Measurements from ENCODE around the gene FBXO38.

The FBXO38 gene, protein sequence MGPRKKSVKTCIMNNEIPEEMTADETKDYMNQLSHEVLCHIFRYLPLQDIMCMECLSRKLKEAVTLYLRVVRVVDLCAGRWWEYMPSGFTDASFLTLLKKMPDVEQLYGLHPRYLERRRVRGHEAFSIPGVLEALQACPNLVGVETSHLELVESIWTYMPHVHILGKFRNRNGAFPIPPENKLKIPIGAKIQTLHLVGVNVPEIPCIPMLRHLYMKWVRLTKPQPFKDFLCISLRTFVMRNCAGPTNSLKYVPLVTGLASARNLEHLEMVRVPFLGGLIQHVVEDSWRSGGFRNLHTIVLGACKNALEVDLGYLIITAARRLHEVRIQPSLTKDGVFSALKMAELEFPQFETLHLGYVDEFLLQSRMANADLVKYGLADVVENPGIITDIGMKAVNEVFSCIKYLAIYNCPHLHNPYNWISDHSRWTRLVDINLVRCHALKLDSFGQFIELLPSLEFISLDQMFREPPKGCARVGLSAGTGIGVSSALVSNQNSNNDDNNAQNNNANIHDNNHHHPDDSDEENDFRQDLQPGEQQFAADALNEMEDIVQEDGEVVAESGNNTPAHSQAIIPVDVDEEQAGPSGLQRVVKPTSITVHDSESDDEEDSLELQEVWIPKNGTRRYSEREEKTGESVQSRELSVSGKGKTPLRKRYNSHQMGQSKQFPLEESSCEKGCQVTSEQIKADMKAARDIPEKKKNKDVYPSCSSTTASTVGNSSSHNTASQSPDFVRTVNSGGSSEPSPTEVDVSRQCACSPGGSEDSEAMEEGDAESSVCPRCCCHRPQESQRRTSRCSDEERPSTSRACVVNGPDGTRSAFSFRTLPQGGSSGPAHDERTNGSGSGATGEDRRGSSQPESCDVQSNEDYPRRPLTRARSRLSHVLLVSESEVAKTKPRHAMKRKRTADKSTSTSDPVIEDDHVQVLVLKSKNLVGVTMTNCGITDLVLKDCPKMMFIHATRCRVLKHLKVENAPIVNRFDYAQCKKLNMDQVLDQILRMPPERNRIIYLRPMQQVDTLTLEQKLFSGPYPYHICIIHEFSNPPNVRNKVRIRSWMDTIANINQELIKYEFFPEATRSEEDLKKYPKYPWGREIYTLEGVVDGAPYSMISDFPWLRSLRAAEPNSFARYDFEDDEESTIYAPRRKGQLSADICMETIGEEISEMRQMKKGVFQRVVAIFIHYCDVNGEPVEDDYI

DNA sequence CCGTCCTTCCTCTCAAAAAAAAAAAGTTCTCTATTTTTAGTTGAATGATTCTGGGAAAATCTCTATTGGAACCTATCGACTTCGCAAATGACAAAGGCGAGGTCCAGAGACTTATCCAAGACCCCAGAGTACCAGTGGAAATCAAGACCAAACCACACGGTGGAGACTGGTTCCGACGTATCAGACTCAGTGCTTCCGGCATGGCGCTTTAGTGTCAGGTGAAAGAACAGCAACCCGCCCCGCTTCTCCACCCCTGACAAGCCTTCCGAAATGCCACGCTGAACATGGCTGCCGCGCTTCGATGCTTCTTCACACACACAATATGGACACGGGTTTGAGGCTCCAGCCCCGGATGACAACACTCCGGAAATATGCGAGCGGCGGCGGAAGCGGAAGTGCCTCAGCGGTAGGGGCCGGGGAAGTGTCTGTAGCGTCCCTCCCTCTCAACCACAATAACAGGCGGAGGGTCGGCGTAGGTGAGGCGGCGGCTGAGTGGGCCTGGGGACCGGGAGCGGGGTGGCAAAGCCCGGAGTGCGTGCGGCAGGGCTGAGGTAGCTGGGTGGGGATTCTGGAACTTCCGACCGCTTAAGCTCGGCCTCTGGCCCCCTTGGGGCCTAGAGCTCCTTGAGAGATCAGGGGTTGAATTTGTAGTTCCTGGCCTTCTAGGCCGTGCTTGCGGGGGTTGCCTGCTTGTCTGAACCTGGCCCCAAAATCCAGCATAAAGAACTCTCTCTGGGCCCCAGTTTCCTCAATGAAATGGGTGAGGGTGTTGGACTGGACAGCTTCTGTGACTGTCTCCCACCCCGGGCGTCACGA is at the start of gene FBXO38:
Gene FBXO38 (plus strand): TSS at position 395 of the 816 bp plus-strand sequence. CDS start 10,819 bp downstream, outside the sequence.
- DNase-seq = peak; percentile 95

DNA sequence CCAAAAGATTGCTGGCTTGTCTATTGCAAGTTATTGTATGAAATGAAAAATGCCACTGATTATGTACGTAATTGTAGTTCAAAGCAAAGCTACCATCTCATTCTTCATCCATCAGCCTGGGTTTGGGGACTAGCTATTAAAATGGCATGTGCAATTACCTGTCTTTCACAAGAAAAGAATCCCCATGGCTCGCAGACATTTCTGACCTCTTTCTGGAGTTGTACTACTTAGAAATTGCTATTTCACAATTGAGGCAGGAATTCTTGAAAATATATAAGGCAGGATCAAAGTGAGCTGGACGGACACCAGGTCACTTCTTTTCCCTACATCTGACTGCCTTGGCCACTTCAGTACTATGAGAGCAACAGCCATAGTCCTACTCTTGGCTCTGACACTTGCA is 48.5 kb upstream of the FBXO38 start, which contains the start of gene SPINK9:
Gene SPINK9 (plus strand): TSS at position 301 of the 400 bp plus-strand sequence. CDS start 55 bp downstream, at position 356.
- DNase-seq = no peak

DNA sequence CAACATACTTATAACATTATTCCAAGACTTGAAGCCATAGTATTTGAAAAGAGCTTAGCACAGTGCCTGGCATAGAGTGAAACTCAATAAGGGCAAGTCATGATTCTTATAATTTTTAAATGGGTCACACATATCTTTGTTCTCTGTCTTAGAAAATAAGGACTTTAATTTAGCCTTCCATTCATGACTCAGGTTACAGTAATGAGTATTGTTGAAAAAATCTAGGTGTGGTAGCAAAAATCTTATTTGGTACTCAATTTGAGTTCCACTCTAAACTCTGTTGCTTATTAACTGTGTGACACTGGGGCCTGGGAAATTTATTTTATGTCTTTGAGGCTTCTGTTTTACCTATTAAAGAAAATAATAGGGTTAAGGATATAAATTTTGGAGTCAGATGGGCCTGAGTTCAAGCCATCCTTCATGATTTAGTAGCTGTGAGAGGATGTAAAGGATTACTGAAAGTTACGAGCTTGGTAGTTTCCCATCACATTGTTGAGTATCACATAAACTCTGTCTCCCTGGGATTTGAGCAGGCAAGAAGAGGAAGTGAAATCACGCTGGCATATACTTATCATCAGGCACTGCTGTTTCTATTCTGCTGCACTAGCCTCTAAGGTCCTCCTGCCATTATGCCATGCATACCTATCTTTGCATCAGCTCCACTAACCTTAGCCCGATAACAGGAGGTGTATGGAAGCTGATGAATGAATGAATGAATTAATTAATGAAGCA is 46.9 kb upstream of the FBXO38 start:
- DNase-seq = no peak

DNA sequence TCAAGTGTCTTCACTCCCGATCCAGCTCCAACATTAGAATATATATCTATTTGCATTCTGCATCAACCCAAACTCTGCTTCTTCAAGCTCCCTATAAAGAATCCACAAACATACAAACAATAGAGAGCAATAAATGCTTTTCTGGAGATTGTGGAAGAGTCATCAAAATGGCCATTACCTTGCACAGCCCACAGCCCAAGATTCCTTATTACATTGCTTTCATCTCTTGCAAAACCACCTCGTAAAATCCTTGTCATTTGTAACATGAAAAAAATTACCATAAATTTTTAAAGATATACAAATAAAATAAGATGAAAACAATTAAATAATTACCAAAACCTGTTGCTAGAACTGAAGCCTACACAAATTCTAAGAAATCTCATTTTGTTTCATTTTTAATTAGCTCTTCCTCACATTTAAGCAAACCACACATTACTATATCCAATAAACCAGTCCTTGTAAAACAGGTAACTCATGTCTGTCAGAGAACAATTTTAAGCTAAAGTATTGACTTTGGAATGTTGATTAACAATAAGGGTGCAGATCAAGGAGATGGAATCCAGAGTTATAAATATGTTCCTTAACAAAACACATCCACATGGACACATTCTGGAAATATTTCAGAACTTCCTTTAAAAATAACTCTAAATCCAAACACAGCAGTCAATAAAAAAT is 41.2 kb upstream of the FBXO38 start:
- no peak for DNase-seq

DNA sequence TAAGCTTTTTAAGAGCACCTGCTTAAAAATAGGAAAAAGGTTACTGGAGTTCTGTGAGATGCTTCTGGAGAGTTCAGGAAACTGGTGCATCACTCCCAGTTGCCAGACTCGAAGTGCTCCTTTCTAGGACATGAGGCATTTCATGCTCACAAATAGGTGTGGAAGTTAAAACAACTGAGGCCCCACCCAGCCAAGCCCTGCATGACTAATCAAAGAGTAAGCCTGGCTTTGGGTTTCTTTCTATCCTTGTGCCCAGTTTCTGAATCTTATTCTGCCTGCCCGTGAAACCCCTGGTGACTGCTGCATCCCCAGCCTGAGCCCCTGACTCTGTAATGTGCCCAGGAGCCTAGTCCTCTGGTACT is 40.7 kb upstream of the FBXO38 start:
- DNase-seq = no peak

DNA sequence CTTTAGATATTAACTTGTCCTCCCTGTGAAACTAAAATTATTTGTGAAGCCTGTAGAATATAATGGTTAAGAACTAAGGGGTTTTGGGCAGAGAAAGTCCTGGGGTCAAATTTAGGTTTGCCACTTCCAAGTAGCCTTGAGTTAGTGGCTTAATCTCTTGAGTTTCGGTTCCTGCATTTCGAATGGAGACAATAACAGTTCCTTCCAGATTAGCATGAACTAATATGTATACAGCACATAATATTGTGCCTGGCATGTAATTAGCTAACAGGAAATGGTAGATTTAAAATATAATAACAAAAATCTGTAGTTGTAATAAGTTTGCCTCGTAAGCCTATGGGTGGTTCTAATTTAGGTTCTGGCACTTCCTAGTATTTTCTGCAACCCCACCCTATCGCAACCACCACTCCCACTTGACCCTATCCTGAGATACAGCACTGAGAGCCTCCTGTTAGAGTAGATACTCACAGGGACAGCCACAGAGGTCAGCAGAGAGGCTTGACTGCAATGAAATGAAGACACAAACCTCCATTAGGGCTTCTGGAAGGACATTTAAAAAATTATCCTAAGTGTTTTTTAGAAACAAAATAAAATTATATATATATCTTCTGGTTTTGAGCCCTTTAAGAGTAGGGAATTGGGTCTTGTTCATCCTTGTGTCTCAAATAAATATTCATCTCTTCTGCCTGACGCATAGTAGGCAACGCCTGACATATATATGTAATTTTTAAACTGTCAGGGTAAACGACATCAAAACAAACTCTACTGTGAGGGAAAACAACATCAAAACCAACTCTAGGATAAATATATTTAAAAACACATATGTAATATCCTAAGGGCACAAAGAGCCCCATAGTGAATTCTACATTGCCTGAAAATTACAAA is 39.9 kb upstream of the FBXO38 start:
- DNase-seq = no peak

DNA sequence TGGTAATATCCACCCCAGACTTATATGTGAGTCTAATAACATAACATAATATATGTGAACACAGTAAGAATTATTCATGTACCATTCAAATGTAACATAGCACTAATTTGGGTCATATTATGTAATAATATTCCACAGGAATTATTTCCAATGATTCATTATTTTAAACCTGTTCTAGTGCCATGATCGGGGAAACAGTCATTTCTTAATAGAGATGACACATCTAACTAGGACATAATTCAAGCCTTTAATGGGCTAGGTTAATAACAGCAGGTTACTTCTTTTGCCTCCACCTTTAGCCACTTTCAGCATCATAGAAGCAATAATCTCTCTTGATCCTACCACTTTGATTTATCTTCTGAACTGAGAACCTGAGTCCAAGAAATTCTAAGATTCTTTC is 36.1 kb upstream of the FBXO38 start:
- DNase-seq = no peak

DNA sequence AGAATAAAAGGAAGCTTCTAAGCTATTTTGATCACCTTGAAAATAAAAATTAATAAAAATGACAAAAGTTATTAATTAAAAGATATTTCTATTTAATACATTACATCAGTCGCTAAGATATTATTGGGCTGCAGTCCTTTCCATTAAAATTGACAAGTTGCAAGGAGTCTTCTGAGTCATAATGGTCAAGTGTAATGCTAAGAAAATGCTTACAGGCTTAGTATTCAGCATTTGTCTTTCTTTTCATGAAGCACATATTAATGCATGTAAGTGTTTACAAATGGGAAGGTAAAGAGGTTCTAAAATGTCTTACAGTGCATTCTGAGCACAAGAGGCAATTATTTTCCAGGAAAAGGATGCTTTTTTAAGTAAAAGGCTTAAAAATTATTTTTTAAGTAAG is 31.1 kb upstream of the FBXO38 start:
- DNase-seq = no peak

DNA sequence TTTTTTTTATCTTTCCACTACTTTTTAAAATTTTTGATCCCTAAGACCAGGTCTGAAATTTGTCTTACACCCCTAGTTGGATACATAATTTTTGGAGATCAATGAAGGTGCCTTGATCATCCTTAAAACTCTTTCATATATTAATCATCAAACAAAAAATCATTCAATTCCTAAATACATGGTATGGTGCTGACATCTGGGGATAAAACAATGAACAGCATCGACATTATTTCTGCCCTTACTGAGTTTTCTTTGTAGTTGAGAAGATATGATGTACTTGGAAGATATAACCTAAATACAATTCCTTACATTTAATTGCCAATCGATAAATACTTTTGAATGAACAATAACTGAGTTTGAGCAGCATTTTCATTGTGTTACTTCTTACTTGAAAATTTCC is 30.1 kb upstream of the FBXO38 start:
- DNase-seq = no peak

DNA sequence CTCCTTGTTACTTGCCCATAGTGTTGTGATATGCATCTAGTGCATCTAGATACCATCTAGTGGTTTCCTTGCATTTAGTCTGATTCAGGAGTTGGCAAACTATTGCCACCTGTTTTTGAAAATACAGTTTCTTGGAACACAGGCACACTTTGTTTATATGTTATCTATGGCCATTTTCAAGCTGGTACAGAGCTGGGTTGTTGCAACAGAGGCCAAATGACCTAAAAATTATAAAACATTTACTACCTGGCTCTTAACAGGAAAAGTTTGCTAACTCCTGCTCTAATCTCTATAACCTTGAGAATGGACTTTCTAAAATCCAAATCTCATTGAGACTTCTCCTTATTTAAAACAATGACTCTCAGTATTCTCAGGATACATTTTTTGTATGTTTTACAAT is 19.4 kb upstream of the FBXO38 start:
- DNase-seq = no peak

DNA sequence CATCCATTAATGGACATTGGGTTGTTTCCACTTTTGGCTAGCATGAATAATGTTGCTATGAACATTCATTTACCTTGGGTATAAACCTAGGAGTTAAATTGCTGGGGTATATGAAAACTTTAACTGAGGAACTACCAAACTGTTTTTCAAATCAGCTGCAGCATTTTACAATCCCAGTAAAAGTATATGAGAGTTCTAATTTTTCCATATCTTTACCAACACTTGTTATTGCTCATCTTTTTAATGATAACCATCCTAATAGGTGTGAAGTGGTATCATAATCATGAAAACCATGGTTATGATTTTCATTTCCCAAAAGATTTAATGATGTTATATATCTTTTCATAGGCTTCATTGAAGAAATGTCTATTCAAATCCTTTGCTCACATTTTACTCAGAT is 15.5 kb upstream of the FBXO38 start:
- no peak for DNase-seq

DNA sequence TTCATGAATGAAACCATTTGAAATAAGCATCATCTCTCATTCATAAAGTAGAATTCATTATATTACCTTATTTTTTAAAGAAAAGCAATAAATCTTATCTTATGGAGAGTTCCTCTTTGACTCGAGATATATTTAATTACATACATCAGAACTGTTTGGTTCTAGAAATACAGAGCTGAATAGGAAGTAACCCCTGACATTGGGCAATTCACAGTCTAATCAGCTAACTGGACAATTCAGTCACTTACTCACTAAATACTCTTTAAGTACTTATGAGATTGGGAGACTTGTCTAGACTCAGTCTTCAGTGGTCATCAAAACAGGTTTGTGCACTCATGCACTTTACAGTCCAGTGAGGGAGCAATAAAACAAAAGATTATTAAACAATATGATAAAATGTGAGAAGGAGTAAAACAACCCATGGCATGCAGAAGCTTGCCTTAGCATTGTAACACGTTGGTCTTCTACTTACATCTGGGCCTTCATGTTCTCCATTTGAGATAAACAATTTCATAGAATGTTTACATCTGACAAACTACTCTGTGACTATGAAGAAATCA is 11.5 kb upstream of the FBXO38 start:
- DNase-seq = no peak

DNA sequence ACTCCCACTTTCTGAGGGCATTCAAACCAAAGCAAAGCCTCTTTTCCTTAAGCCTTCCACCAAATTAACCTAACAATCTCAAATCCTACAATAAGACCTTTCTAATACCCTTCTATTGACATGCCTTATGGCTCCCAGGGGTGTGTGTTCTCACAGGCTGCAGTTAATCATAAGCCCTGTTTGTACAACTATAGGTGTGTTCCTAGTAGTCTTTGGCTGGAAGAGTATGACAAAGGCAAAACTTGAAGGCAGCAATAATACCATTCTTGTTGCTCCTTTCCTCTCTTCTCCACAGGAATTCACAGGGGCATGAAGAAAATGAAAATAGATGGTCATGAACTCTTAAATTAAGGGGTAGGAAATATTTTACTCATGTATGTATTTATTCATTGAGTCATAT is 10.9 kb upstream of the FBXO38 start:
- DNase-seq = peak; percentile 13

DNA sequence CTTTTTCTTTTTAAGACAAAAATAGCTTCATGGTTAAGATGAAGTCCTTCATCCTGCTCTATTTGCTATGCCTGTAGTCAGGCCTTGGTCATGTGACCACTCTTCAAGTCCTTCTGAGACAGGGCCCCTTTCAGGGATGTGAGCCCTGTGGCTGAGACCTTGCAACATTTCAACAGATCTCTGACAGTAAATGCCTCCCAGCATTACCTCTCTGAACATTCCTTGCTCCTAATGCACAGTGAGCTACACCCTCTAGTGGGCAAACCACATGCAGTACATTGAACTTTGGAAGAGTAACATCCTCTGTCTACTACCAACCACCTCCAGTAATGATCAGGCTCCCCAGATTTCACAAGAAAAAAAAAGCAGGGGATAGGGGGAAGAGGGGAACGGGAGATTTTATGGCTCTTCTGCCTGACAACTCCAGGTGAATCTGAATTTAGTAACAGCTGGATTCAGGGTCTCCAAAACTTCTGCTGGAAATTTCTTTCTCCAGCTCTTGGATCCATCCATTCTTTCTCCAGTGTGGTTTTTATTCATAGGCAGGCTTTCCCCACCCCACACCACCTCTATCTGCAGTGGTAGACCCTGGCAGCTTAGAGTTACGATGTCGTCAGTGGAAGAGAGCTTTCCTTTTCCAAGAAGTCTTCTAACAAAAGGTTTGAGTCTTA is 8.9 kb upstream of the FBXO38 start:
- peak; percentile 64 for DNase-seq

DNA sequence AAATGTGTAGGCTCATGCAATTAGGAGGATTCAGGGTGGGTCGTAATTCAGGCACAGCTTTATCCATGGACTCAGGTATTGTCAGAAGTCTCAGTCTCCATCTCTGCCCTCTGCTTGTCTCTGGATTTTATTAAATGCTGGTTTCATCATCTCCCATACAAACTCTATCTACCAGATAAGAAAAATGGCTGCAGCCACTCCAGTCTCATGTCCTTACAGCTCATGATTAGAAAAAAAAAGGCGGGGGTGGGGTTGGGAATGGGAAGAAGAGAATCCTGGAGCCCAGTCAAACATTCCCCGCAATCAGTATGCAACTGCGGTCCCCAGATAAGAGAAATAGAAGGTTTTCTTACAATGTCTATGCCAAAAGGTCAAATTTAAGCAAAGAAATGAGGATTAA is 7.6 kb upstream of the FBXO38 start:
- no peak for DNase-seq

DNA sequence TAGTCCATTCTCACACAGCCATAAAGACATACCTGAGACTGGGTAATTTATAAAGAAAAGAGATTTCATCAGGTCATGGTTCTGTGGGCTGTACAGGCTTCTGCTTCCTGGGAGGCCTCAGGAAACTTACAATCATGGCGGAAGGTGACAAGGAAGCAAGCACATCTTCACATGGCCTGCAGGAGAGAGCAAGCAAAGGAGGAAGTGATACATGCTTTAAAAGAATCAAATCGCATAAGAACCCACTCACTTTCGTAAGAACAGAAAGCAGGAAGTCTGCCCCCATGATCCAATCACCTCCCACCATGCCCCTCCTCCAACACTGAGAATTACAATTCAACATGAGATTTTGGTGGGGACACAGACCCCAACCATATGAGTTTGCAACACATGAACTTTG is 5.1 kb upstream of the FBXO38 start:
- no peak for DNase-seq

DNA sequence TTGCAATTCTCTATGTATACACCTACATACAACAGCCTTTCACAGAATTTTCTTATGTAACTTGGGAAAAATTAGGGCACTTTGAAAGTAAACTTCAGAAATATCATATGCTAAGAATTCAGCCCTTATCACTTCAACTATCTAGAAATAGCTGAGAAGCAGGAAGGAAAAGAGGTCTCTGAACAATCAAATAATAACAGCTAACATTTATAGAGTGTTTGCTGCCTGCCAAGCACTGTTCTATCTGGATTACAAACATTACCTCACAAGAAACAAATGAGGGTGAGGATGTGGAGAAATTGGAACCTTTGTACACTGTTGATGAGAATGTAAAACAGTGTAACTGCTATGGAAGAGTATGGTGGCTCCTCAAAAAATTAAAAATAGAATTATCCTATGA is 4.4 kb upstream of the FBXO38 start:
- DNase-seq = no peak

DNA sequence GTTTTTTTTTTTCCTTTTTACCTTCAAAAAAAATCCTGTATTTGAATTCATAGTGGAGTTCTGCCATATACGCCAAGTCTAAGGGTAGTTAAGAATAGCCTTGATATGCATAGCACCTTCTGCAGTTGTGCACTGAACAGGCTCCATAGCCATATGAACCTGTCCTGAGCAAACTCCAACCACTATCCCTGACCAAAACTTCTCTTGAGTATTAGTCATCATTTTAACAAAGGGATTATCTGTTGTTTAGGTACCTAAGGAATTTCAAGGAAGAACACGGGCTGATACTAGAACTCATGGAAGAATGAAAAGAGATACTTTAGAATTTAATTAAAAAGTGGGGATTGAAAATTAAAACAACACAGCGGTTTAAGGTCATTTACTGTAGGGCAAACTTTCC is 1.9 kb upstream of the FBXO38 start:
- no peak for DNase-seq

DNA sequence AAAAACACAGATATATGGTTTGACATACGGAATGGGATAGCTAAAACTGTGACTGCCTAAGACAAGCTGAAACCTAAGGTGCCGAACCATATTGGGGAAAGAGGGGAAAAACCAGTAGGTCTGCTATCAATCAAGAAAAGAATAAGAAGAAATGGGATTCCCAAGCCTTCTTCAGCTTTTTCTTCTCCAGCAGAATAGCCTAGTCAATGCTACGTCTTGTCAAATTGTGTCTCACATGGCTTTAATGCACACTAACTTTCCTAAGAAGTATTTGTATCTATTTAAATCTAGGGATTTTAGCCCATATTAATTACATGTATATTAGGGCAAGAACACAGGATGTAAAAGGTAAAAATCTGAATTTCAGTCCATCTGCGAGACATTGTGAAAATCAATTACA is 797 bp upstream of the FBXO38 start:
- DNase-seq = no peak

All from fibroblast of skin of right quadriceps (primary cell).